Astrocyte (in vitro differentiated cells and primary cell): ENCODE results near the gene HSPH1. TPM values are rescaled to one million over a fixed set of nuclear protein-coding genes. Genes with fewer than 3 reads are reported as not detected.

Experiments used
- DNase-seq: peaks from one replicate; pipeline ENCODE4 v3.0.0-alpha.2; 2010; ENCODE audit warnings: low read depth
- FAIRE-seq: peaks from 2 replicates; lab custom pipeline; 2011; peaks lifted over from hg19 to GRCh38; lab: Jason Lieb, UNC
- H2AFZ ChIP-seq: 2 replicates; pipeline ENCODE4 v1.6.0; 2012; ENCODE audit warnings: low read depth, low read length, inconsistent platforms
- H3K27ac ChIP-seq: 2 replicates; pipeline ENCODE4 v1.5.1; 2011; ENCODE audit warnings: low read depth, low read length, inconsistent platforms
- H3K27me3 ChIP-seq: 2 replicates; pipeline ENCODE4 v1.6.0; 2011; ENCODE audit warnings: low read length, inconsistent platforms; ENCODE audit not compliant: insufficient read depth
- H3K36me3 ChIP-seq: 2 replicates; pipeline ENCODE4 v1.5.1; 2011; ENCODE audit warnings: low read length, inconsistent platforms; ENCODE audit not compliant: insufficient read depth
- H3K4me1 ChIP-seq: 2 replicates; pipeline ENCODE4 v1.5.1; 2011; ENCODE audit warnings: low read length, inconsistent platforms; ENCODE audit not compliant: insufficient read depth
- H3K4me2 ChIP-seq: 2 replicates; pipeline ENCODE4 v1.6.0; 2012; ENCODE audit warnings: low read length, inconsistent platforms
- H3K4me3 ChIP-seq: 2 replicates; pipeline ENCODE4 v1.5.1; 2011; ENCODE audit warnings: low read depth, mild to moderate bottlenecking, low read length, inconsistent platforms; ENCODE audit not compliant: insufficient read depth
- H3K79me2 ChIP-seq: 2 replicates; pipeline ENCODE4 v1.6.0; 2012; ENCODE audit warnings: mild to moderate bottlenecking, low read length, inconsistent platforms; ENCODE audit not compliant: insufficient read depth
- H3K9ac ChIP-seq: 2 replicates; pipeline ENCODE4 v1.6.0; 2012; ENCODE audit warnings: mild to moderate bottlenecking, low read length, inconsistent platforms
- H3K9me3 ChIP-seq: 2 replicates; pipeline ENCODE4 v1.5.1; 2012; ENCODE audit warnings: low read depth, mild to moderate bottlenecking, low read length, inconsistent platforms; ENCODE audit not compliant: insufficient read depth
- H4K20me1 ChIP-seq: 2 replicates; pipeline ENCODE4 v1.6.0; 2012; ENCODE audit warnings: low read length, inconsistent platforms; ENCODE audit not compliant: insufficient read depth
- H3K27ac Mint-ChIP-seq: one replicate; pipeline ENCODE4 v1.8.0; 2021; ENCODE audit warnings: mild to moderate bottlenecking, mixed read lengths; ENCODE audit not compliant: unreplicated experiment
- H3K27me3 Mint-ChIP-seq: one replicate; pipeline ENCODE4 v1.8.0; 2021; ENCODE audit warnings: low read depth, mixed read lengths; ENCODE audit not compliant: unreplicated experiment
- H3K36me3 Mint-ChIP-seq: one replicate; pipeline ENCODE4 v1.8.0; 2021; ENCODE audit warnings: low read depth, mixed read lengths; ENCODE audit not compliant: unreplicated experiment
- H3K4me1 Mint-ChIP-seq: one replicate; pipeline ENCODE4 v1.8.0; 2021; ENCODE audit warnings: low read depth, mixed read lengths; ENCODE audit not compliant: unreplicated experiment
- H3K4me3 Mint-ChIP-seq: one replicate; pipeline ENCODE4 v1.8.0; 2021; ENCODE audit warnings: mild to moderate bottlenecking, moderate library complexity, mixed read lengths; ENCODE audit not compliant: unreplicated experiment
- H3K9me3 Mint-ChIP-seq: one replicate; pipeline ENCODE4 v1.8.0; 2021; ENCODE audit warnings: mild to moderate bottlenecking, mixed read lengths; ENCODE audit not compliant: unreplicated experiment
- EZH2 ChIP-seq: IDR thresholded peaks from 2 replicates; pipeline ENCODE4 v1.6.1; 2012; ENCODE audit warnings: mild to moderate bottlenecking, low read length, inconsistent platforms; ENCODE audit not compliant: insufficient read depth
- total RNA-seq: library from RNA; stranded (reverse); gene quantifications from 2 replicates; pipeline ENCODE4 v1.2.1, GENCODE V29; 2021
- TF ChIP-seq, protein P1 (sequence below): IDR thresholded peaks from 2 replicates; pipeline ENCODE4 v1.5.1; 2011; ENCODE audit warnings: low read depth, mild to moderate bottlenecking, inconsistent platforms, low read length, moderate library complexity; ENCODE audit not compliant: insufficient read depth

Gene HSPH1
- total RNA-seq, 1 donor from 2014 or later, result 145 TPM

GRCh38 chr13:31209172-31209840 is 47.6 kb upstream of the HSPH1 start:
- Histone ChIP-seq H3K9ac (no peak overlapping the region), H3K9me3 (no peaks in the 10 kb centered on the region), H3K36me3 (no peaks in the 10 kb centered on the region), H3K27me3 (no peaks in the 10 kb centered on the region), H3K27ac (no peak overlapping the region), H3K4me1 (peaks cover 21% of the 10 kb centered on the region), H3K4me2 (peak overlapping the region; percentile 69), H3K79me2 (peaks cover 6% of the 10 kb centered on the region), H3K4me3 (no peak overlapping the region), H4K20me1 (peaks cover 6% of the 10 kb centered on the region), H2AFZ (no peak overlapping the region)
- Mint-ChIP-seq H3K9me3 (no peaks in the 10 kb centered on the region), H3K4me1 (peaks cover 40% of the 10 kb centered on the region), H3K27ac (no peak overlapping the region), H3K4me3 (no peak overlapping the region), H3K27me3 (no peaks in the 10 kb centered on the region), H3K36me3 (no peaks in the 10 kb centered on the region)
- peak; percentile 56 for DNase-seq
- FAIRE-seq, result no peak
- no peak for TF ChIP-seq EZH2
- TF ChIP-seq, protein P1, sequence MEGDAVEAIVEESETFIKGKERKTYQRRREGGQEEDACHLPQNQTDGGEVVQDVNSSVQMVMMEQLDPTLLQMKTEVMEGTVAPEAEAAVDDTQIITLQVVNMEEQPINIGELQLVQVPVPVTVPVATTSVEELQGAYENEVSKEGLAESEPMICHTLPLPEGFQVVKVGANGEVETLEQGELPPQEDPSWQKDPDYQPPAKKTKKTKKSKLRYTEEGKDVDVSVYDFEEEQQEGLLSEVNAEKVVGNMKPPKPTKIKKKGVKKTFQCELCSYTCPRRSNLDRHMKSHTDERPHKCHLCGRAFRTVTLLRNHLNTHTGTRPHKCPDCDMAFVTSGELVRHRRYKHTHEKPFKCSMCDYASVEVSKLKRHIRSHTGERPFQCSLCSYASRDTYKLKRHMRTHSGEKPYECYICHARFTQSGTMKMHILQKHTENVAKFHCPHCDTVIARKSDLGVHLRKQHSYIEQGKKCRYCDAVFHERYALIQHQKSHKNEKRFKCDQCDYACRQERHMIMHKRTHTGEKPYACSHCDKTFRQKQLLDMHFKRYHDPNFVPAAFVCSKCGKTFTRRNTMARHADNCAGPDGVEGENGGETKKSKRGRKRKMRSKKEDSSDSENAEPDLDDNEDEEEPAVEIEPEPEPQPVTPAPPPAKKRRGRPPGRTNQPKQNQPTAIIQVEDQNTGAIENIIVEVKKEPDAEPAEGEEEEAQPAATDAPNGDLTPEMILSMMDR, result no peak

DNA sequence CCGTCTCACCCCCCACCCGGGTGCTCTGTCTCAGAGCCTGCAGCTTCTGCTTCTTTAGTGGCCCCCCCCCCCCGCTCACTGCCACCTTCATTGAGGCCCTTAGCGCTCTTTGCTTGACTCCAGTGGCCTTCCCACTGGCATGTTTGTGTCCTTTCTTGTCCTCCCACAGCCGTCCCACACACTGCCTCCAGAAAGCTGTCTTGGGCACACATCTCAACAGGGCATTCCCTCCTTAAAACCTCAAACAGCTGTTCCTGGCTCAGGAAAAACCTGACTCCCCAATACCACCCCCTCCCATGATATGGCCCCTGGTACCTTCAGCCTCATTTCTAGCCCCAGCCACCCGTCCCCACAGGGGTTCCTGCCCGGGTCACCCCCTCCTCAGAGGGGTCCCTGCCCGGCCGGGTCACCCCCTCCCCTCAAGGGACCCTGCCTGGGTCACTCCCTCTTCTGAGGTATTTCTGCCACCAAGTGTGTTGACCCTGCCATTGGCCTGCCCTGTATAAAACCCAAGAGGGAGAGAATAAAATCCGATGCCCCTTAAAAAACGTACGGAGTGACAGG is 46.9 kb upstream of the HSPH1 start:
- Histone ChIP-seq H3K27me3 (no peaks in the 10 kb centered on the region), H3K9ac (no peak overlapping the region), H3K4me1 (peaks cover 22% of the 10 kb centered on the region), H3K4me3 (no peak overlapping the region), H3K36me3 (no peaks in the 10 kb centered on the region), H3K79me2 (peaks cover 11% of the 10 kb centered on the region), H2AFZ (no peak overlapping the region), H4K20me1 (peaks cover 6% of the 10 kb centered on the region), H3K27ac (no peak overlapping the region), H3K4me2 (peak overlapping the region; percentile 69), H3K9me3 (no peaks in the 10 kb centered on the region)
- FAIRE-seq, result no peak
- Mint-ChIP-seq H3K4me3 (no peak overlapping the region), H3K27me3 (no peaks in the 10 kb centered on the region), H3K36me3 (no peaks in the 10 kb centered on the region), H3K27ac (no peak overlapping the region), H3K4me1 (peaks cover 35% of the 10 kb centered on the region), H3K9me3 (no peaks in the 10 kb centered on the region)
- TF ChIP-seq, protein P1, result no peak
- no peak for TF ChIP-seq EZH2
- no peak for DNase-seq
